ENCODE measurements around the gene ZMYND8. TPM values are rescaled to one million over a fixed set of nuclear protein-coding genes. Genes with fewer than 3 reads are reported as not detected.

Gene ZMYND8
- total and polyA plus RNA-seq, 2 experiments from 2014 or later: 10.2 to 12.4 TPM

DNA sequence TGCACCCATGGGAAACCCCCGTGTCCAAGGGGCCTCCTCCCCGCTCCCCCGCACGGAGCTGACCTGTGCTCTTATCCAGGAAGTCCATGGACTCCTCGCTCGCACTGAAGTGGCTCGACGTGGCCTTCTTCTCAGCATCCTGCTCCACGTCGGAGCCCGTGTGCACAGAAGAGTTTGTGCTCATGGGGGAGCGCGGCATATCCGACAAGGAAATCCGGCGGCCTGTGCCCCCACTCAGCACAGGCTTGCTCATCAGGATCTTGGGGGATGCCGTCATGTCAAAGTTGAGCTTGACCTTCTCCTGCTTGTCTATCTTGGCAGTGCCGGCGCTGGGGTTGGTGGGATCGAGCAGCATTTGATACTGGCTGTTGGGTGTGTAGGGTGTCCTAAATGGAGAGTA lies 80.2 kb downstream of the ZMYND8 start:
- H3F3A ChIP-seq (ENCODE audit: insufficient read depth): peaks cover 66% of the 10 kb centered on the region
- WGBS, 2 experiments (ENCODE audit: low coverage in 1 of 2, low lambda C conversion rate in 2 of 2, missing lambda C conversion rate in 2 of 2): 93 to 95% methylated on average over 20 of the region's 20 CpGs
- no peaks in the 10 kb centered on the region for H4K20me1 ChIP-seq (ENCODE audit: insufficient read depth)
- H3K36me3 ChIP-seq (ENCODE audit: low read depth): peaks cover 9% of the 10 kb centered on the region; the same call in 1 of the 2 replicates
- peaks cover 25% of the 10 kb centered on the region for H3K79me2 ChIP-seq (ENCODE audit: insufficient read depth)
- H2AFZ ChIP-seq: no peak overlapping the region
- H3K27me3 ChIP-seq (replicated peaks; ENCODE audit: insufficient read depth): no peaks in the 10 kb centered on the region
- peak overlapping the region; percentile 55 for H3K4me2 ChIP-seq (ENCODE audit: unreplicated experiment)
- no peak overlapping the region for H3K4me3 ChIP-seq
- no peaks in the 10 kb centered on the region for H3K9me2 ChIP-seq (ENCODE audit: insufficient read depth)
- peak overlapping the region; percentile 87 for H3K27ac ChIP-seq
- TF ChIP-seq EZH2phosphoT487 (IDR thresholded peaks at IDR 0.05; ENCODE audit: insufficient read depth, low read depth) (no peak), EZH2 (IDR thresholded peaks at IDR 0.05; ENCODE audit: insufficient read depth, poor library complexity, severe bottlenecking) (no peak)
- no peaks in the 10 kb centered on the region for H3K9me3 ChIP-seq (ENCODE audit: low read depth)
- in situ Hi-C loops (cut with MboI): loop anchor here (10.0 kb wide), 2 partner anchors 109 to 349 kb away; no protein-coding TSS in a partner anchor
- peak overlapping the region; percentile 36; the same call in 1 of the 2 replicates for H3K9ac ChIP-seq
- H3K4me1 ChIP-seq (ENCODE audit: insufficient read depth): peaks cover 56% of the 10 kb centered on the region
- DNase-seq: no peak

DNA sequence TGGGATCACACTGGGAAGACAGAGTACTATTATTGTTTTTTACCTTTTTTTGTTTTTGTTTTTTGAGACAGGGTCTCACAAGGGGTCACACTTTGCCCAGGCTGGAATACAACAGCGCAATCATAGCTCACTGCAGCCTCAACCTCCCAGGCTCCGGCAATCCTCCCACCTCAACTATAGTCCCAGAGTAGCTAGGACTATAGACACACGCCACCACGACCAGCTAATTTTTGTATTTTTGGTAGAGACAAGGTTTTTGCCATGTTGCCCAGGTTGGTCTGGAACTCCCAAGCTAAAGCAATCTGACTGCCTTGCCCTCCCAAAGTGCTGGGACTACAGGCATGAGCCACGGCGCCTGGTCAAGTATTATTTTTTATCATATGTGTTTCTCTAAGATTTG lies 81.0 kb downstream of the ZMYND8 start:
- Histone ChIP-seq H3F3A (ENCODE audit: insufficient read depth) (peaks cover 66% of the 10 kb centered on the region), H3K27ac (peak overlapping the region; percentile 87), H3K9ac (peak overlapping the region; percentile 61; the same call in 1 of the 2 replicates), H3K27me3 (replicated peaks; ENCODE audit: insufficient read depth) (no peaks in the 10 kb centered on the region), H3K79me2 (ENCODE audit: insufficient read depth) (peaks cover 32% of the 10 kb centered on the region), H3K9me2 (ENCODE audit: insufficient read depth) (no peaks in the 10 kb centered on the region), H3K36me3 (ENCODE audit: low read depth) (peaks cover 9% of the 10 kb centered on the region; the same call in 1 of the 2 replicates), H2AFZ (no peak overlapping the region), H3K4me3 (no peak overlapping the region), H4K20me1 (ENCODE audit: insufficient read depth) (no peaks in the 10 kb centered on the region), H3K4me1 (ENCODE audit: insufficient read depth) (peaks cover 56% of the 10 kb centered on the region), H3K9me3 (ENCODE audit: low read depth) (no peaks in the 10 kb centered on the region), H3K4me2 (ENCODE audit: unreplicated experiment) (no peak overlapping the region)
- DNase-seq: no peak
- TF ChIP-seq EZH2phosphoT487 (IDR thresholded peaks at IDR 0.05; ENCODE audit: insufficient read depth, low read depth): no peak
- no peak for TF ChIP-seq EZH2 (IDR thresholded peaks at IDR 0.05; ENCODE audit: insufficient read depth, poor library complexity, severe bottlenecking)
- in situ Hi-C loops (cut with MboI): loop anchor here (10.0 kb wide), 2 partner anchors 109 to 349 kb away; no protein-coding TSS in a partner anchor
- 94 to 96% methylated on average over 6 of the region's 6 CpGs for WGBS, 2 experiments (ENCODE audit: low coverage in 1 of 2, low lambda C conversion rate in 2 of 2, missing lambda C conversion rate in 2 of 2)

DNA sequence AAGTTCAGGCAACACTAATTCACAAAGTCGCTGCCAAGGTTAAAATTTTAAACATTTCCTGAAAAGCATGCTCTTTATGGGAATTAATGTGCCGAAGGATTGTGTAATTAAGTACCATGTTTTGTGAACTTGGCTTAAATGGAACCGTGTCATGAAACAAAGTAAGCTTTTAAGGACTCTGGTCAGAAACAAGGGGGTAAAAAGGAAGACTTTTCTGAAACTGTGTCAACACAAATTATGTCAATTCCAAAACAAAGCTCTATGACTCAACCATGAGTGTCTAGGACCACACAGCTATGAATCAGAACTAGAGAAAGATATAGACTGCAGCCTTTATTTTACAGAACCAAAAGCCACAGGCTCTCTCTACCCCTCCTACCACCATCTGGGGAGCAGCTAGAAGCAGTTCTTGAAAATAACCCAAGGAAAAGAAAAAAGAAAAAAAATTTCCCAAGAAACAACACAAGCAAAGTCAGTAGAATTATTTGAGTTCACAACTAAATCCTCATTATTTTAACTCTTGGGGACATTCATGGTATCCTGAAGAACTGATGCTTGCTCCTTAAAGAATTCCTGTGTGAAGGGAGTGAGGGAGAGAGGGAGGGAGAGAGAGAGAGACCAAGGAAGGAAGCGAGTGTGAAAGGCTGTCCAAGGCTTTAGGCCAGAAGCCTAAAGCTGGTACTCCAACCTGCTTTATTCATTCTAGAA lies 81.9 kb downstream of the ZMYND8 start:
- H3K79me2 ChIP-seq (ENCODE audit: insufficient read depth): peaks cover 41% of the 10 kb centered on the region
- H3K4me3 ChIP-seq: peak overlapping the region; percentile 33
- peak; percentile 95 for DNase-seq
- H3K9me3 ChIP-seq (ENCODE audit: low read depth): no peaks in the 10 kb centered on the region
- no peak overlapping the region for H2AFZ ChIP-seq
- peak overlapping the region; percentile 87 for H3K27ac ChIP-seq
- H3K9me2 ChIP-seq (ENCODE audit: insufficient read depth): no peaks in the 10 kb centered on the region
- H3K4me1 ChIP-seq (ENCODE audit: insufficient read depth): peaks cover 61% of the 10 kb centered on the region
- peaks cover 69% of the 10 kb centered on the region for H3F3A ChIP-seq (ENCODE audit: insufficient read depth)
- peaks cover 11% of the 10 kb centered on the region; the same call in 1 of the 2 replicates for H3K36me3 ChIP-seq (ENCODE audit: low read depth)
- peak overlapping the region; percentile 67 for H3K4me2 ChIP-seq (ENCODE audit: unreplicated experiment)
- H3K27me3 ChIP-seq (replicated peaks; ENCODE audit: insufficient read depth): no peaks in the 10 kb centered on the region
- in situ Hi-C loops (cut with MboI): loop anchor here (10.0 kb wide), 2 partner anchors 110 to 350 kb away; no protein-coding TSS in a partner anchor
- 11 to 12% methylated on average over 4 of the region's 4 CpGs for WGBS, 2 experiments (ENCODE audit: low coverage in 1 of 2, low lambda C conversion rate in 2 of 2, missing lambda C conversion rate in 2 of 2)
- TF ChIP-seq EZH2phosphoT487 (IDR thresholded peaks at IDR 0.05; ENCODE audit: insufficient read depth, low read depth) (no peak), EZH2 (IDR thresholded peaks at IDR 0.05; ENCODE audit: insufficient read depth, poor library complexity, severe bottlenecking) (no peak)
- no peaks in the 10 kb centered on the region for H4K20me1 ChIP-seq (ENCODE audit: insufficient read depth)
- H3K9ac ChIP-seq: peak overlapping the region; percentile 61

DNA sequence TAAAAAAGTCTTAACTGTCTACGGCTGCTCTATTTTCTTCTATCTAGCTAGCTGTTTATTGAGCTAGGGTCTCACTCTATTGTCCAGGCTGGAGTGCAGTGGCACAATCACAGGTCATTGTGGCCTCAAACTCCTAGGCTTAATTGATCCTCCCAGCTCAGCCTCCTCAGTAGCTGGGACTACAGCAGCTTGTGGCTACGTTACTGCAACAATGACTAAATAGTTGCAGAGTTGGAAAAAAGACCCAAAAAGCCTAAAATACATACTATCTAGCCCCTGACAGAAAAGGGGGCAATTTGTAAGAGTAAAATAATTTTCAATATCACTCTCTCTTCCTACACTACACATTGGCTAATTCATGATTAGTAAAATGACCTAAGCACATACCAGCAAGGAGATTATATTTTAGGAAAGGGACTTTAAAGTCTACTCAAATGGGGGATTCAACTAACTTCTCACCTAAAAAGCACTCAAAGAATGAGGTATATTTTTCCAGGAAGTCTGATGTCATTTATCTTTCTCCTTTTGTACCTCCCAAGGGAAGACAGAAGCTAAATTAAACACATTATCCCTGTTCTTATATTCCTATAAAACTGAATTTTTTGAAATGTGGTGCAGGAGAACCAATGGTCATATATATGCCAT lies 82.8 kb downstream of the ZMYND8 start:
- H3F3A ChIP-seq (ENCODE audit: insufficient read depth): peaks cover 69% of the 10 kb centered on the region
- peak overlapping the region; percentile 61 for H3K9ac ChIP-seq
- H3K27me3 ChIP-seq (replicated peaks; ENCODE audit: insufficient read depth): no peaks in the 10 kb centered on the region
- peaks cover 69% of the 10 kb centered on the region for H3K4me1 ChIP-seq (ENCODE audit: insufficient read depth)
- in situ Hi-C loops (cut with MboI): loop anchor here (10.0 kb wide), 2 partner anchors 111 to 351 kb away; no protein-coding TSS in a partner anchor
- WGBS, 2 experiments (ENCODE audit: low coverage in 1 of 2, low lambda C conversion rate in 2 of 2, missing lambda C conversion rate in 2 of 2): 70 to 73% methylated on average over 2 of the region's 2 CpGs
- H3K4me3 ChIP-seq: peak overlapping the region; percentile 33
- no peaks in the 10 kb centered on the region for H3K9me3 ChIP-seq (ENCODE audit: low read depth)
- peaks cover 10% of the 10 kb centered on the region; the same call in 1 of the 2 replicates for H3K36me3 ChIP-seq (ENCODE audit: low read depth)
- no peaks in the 10 kb centered on the region for H4K20me1 ChIP-seq (ENCODE audit: insufficient read depth)
- no peaks in the 10 kb centered on the region for H3K9me2 ChIP-seq (ENCODE audit: insufficient read depth)
- peak overlapping the region; percentile 87 for H3K27ac ChIP-seq
- H3K4me2 ChIP-seq (ENCODE audit: unreplicated experiment): peak overlapping the region; percentile 67
- H2AFZ ChIP-seq: no peak overlapping the region
- TF ChIP-seq EZH2 (IDR thresholded peaks at IDR 0.05; ENCODE audit: insufficient read depth, poor library complexity, severe bottlenecking) (no peak), EZH2phosphoT487 (IDR thresholded peaks at IDR 0.05; ENCODE audit: insufficient read depth, low read depth) (no peak)
- peak; percentile 39 for DNase-seq
- H3K79me2 ChIP-seq (ENCODE audit: insufficient read depth): peaks cover 40% of the 10 kb centered on the region

Measured in GM23248 (cell line).